Tibial artery (tissue), 4 donors: Measurements from ENCODE around the gene NPHP3.
"Not testable (repeated sequence)": the region's sequence is repeated elsewhere in the genome, so short reads cannot be mapped to it uniquely, and the experiment has no call there.

ENCODE experiments used
- DNase-seq, 2 donors: peaks; one replicate each; pipeline ENCODE4 v3.0.0-alpha.2; 2019
- H3K27ac ChIP-seq, 2 donors: fragments of 200-600 bp; sonication (generic) in 1 of 2; 1 replicate in 1 of 2; 2 replicates in 1 of 2; pipeline ENCODE4 v1.5.1; 2018 to 2019; ENCODE audit warnings: mild to moderate bottlenecking in 1 of 2
- H3K27me3 ChIP-seq, 2 donors: fragments of 200-600 bp; sonication (generic) in 1 of 2; one replicate each; pipeline versions ENCODE4 v1.5.1 to v1.6.0; 2016 to 2019
- H3K36me3 ChIP-seq, 3 donors: fragments of 200-600 bp; sonication (generic) in 2 of 3; one replicate each; pipeline ENCODE4 v1.5.1; 2016 to 2019; ENCODE audit warnings: mild to moderate bottlenecking in 2 of 3
- H3K4me1 ChIP-seq, 4 donors: fragments of 200-600 bp; sonication (generic) in 2 of 4; 1 replicate in 3 of 4; 2 replicates in 1 of 4; pipeline ENCODE4 v1.5.1; 2016 to 2019
- H3K4me3 ChIP-seq, 2 donors: fragments of 200-600 bp; sonication (generic) in 1 of 2; 1 replicate in 1 of 2; 2 replicates in 1 of 2; pipeline ENCODE4 v1.5.1; 2018 to 2019; ENCODE audit warnings: mild to moderate bottlenecking in 2 of 2
- H3K9me3 ChIP-seq, 3 donors: fragments of 200-600 bp; sonication (generic) in 1 of 3; one replicate each; pipeline ENCODE4 v1.5.1; 2016 to 2019
- intact Hi-C: fragments of 100-400 bp; cut with DNase I; formaldehyde crosslinking; loops from one replicate; pipeline ENCODE4 v1.15.0; 2023; ENCODE audit warnings: low total_unique reads
- TF ChIP-seq, protein P1 (sequence below), 2 experiments: fragments of 200-600 bp in 1 of 2; fragments of 450-650 bp in 1 of 2; IDR thresholded peaks; one replicate each; pipeline ENCODE4 v1.5.1; 2017 to 2019; ENCODE audit warnings: antibody characterized with exemption in 2 of 2, mild to moderate bottlenecking in 1 of 2, moderate library complexity in 1 of 2

Gene NPHP3

DNA sequence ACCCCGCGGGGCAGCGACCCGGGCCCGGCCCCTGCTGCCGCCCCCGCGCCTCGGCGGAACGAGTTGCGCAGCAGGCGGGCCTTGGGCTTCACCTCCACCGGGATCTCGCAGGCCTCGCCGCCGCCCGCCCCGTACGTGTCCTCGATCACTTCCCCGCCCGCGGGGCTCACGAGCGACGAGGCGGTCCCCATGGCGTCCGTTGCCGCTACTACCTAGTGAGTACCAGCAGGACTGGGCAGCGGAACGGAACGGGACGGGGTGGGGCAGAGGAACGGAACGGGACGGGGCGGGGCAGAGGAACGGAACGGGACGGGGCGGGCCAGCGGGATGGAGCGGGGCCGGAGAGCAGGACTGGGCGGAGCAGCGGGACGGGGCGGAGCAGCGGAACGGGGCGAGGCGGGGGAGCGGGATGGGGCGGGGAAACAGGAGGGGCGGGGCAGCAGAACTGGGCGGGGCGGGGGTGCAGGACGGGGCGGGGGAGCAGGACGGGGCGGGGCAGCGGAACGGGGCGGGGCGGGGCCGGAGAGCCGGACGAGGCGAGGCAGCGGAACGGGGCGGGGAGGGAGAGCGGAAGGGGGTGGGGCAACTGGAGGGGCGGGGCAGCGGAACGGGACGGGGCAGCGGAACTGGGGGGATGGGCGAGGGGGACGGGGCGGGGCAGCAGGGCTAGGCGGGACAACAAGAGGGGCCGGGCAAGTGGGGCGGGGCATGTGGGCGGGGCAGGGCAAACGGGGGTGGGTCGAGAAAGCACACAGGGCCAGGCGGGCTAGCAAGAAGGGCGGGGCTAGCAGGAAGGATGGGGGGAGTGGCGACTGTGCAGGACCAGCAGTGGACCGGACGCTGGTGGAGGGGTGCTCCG lies at the start of gene NPHP3:
Gene NPHP3, minus strand, starts transcription at position 245 of the 859 bp plus-strand sequence. Its CDS starts 54 bp downstream, at position 191.
- no peaks in the 10 kb centered on the region for H3K27me3 ChIP-seq
- H3K4me3 ChIP-seq, result peak within 1 kb of the TSS; percentile 95 to 99
- H3K27ac ChIP-seq, result peak within 1 kb of the TSS; percentile 88 to 100
- H3K36me3 ChIP-seq, result peaks cover 6 to 8% (median 7%) of the 10 kb centered on the region in 3 donors
- peaks cover 0 to 39% (median 19%) of the 10 kb centered on the region in 4 donors for H3K4me1 ChIP-seq
- H3K9me3 ChIP-seq, result no peaks in the 10 kb centered on the region
- intact Hi-C loops, result loop anchor here (10.0 kb wide), 1 partner anchor 852 kb away; the partner anchor contains the start of gene CDV3
- TF ChIP-seq, protein P1, sequence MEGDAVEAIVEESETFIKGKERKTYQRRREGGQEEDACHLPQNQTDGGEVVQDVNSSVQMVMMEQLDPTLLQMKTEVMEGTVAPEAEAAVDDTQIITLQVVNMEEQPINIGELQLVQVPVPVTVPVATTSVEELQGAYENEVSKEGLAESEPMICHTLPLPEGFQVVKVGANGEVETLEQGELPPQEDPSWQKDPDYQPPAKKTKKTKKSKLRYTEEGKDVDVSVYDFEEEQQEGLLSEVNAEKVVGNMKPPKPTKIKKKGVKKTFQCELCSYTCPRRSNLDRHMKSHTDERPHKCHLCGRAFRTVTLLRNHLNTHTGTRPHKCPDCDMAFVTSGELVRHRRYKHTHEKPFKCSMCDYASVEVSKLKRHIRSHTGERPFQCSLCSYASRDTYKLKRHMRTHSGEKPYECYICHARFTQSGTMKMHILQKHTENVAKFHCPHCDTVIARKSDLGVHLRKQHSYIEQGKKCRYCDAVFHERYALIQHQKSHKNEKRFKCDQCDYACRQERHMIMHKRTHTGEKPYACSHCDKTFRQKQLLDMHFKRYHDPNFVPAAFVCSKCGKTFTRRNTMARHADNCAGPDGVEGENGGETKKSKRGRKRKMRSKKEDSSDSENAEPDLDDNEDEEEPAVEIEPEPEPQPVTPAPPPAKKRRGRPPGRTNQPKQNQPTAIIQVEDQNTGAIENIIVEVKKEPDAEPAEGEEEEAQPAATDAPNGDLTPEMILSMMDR (IDR thresholded peaks at IDR 0.05), result peak in 1 of 2 experiments; percentile 29
- DNase-seq, result peak; percentile 97 to 99

- H3K36me3 ChIP-seq, result no peaks in the 10 kb centered on the region
- H3K4me1 ChIP-seq, result no peaks in the 10 kb centered on the region
- no peaks in the 10 kb centered on the region for H3K27me3 ChIP-seq
- intact Hi-C loops, result no loop called here
- TF ChIP-seq, protein P1 (IDR thresholded peaks at IDR 0.05), result no peak
- no peaks in the 10 kb centered on the region for H3K9me3 ChIP-seq
- H3K4me3 ChIP-seq, result no peak overlapping the region
- no peak overlapping the region for H3K27ac ChIP-seq
- DNase-seq, result no peak
Measured at GRCh38 chr3:132758740-132759139, 36.5 kb upstream of the NPHP3 start.

GRCh38 chr3:132756108-132756650 lies 34.0 kb upstream of the NPHP3 start:
- DNase-seq, result no peak
- Histone ChIP-seq H3K27ac (no peak overlapping the region), H3K27me3 (no peaks in the 10 kb centered on the region), H3K4me1 (no peaks in the 10 kb centered on the region), H3K9me3 (no peaks in the 10 kb centered on the region), H3K4me3 (no peak overlapping the region), H3K36me3 (no peaks in the 10 kb centered on the region)
- intact Hi-C loops, result no loop called here
- TF ChIP-seq, protein P1 (IDR thresholded peaks at IDR 0.05), result no peak

GRCh38 chr3:132753946-132754345 lies 31.7 kb upstream of the NPHP3 start:
- Histone ChIP-seq H3K4me3 (no peak overlapping the region), H3K36me3 (no peaks in the 10 kb centered on the region), H3K27me3 (no peaks in the 10 kb centered on the region), H3K27ac (no peak overlapping the region), H3K9me3 (no peaks in the 10 kb centered on the region), H3K4me1 (no peaks in the 10 kb centered on the region)
- TF ChIP-seq, protein P1 (IDR thresholded peaks at IDR 0.05), result no peak
- no peak for DNase-seq
- intact Hi-C loops, result no loop called here

DNA sequence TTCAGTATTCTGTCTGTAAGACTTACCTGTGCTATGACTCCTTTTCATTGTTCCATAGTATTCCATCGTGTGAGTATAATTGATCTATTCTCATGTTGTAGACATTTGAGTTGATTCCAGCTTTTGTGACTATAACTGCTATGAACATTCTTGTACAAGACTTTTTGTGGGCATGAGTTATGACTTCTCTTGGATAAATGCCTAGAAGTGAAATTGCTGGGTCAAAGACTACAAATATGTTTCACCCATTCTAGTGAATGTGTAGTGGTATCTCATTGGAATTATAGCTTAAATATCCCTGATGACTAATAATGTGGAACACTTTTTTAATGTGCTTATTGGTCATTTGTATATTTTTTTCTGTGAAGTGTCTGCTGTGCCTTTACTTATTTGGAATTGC lies 27.6 kb upstream of the NPHP3 start:
- no peak for DNase-seq
- no peaks in the 10 kb centered on the region for H3K4me1 ChIP-seq
- no peaks in the 10 kb centered on the region for H3K9me3 ChIP-seq
- H3K27ac ChIP-seq, result no peak overlapping the region
- H3K36me3 ChIP-seq, result no peaks in the 10 kb centered on the region
- TF ChIP-seq, protein P1 (IDR thresholded peaks at IDR 0.05), result no peak
- no peaks in the 10 kb centered on the region for H3K27me3 ChIP-seq
- intact Hi-C loops, result no loop called here
- no peak overlapping the region for H3K4me3 ChIP-seq

GRCh38 chr3:132746720-132747119 lies 24.5 kb upstream of the NPHP3 start:
- H3K4me3 ChIP-seq, DNase-seq, H3K36me3 ChIP-seq, H3K9me3 ChIP-seq, H3K27ac ChIP-seq, H3K4me1 ChIP-seq, H3K27me3 ChIP-seq, intact Hi-C loops: not testable (repeated sequence)
